GM18499 (cell line): Measurements from ENCODE around the gene HOXD8.

Experiments used
- ATAC-seq: cut with Tn5 transposase; IDR thresholded peaks from one replicate; pipeline ENCODE4 v1.9.1; 2021; ENCODE audit warnings: moderate number of reproducible peaks; ENCODE audit not compliant: insufficient read depth, unreplicated experiment

Gene HOXD8

DNA sequence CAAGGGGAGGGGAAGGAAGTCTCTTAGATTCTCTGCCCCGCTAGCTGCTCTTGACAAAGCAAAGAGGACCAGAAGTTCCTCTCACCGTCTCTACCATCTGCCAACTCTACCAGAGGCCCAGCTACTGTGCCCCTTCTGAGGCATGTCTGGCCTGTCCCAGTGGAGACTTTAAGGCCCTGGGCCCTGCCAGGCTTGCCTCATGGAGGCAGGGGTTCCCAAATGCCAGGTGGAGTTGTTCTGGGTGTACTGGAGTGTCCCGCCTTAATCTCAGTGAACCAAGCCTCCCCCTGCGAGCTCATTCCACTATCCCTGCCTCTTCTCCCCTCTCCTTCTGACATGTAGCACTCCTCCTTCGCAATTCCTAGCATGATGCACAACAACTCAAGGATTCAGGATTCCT lies 27.7 kb upstream of the HOXD8 start:
- no peak for ATAC-seq

DNA sequence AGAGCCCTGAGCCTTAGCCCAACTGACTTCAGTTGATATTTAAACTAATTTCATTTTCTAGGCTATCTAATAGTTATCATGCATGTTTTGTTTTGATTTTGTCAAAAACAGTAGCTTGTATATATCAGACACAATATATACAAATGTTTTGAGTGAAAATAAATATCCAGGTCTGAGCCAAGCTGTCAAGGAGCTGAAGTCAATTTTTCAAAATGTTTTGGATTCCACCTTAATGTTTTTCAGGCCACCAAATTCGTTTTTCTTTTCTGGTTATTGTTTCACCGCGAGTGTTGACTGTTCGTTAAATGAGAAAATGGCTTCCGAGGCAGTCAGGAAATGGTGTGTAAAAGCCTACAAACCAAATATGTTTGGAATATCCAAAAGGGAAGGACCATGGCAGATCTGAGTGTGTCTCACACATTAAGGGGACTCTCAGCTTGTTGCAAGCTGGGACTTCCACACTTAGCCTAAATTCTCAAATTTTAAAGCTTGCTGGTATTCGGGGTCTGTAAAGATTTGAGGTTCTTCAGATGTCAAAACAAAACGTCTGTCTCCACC lies 27.1 kb upstream of the HOXD8 start:
- ATAC-seq: no peak

- no peak for ATAC-seq
Observed at GRCh38 chr2:176103194-176103593, 26.3 kb upstream of the HOXD8 start.

DNA sequence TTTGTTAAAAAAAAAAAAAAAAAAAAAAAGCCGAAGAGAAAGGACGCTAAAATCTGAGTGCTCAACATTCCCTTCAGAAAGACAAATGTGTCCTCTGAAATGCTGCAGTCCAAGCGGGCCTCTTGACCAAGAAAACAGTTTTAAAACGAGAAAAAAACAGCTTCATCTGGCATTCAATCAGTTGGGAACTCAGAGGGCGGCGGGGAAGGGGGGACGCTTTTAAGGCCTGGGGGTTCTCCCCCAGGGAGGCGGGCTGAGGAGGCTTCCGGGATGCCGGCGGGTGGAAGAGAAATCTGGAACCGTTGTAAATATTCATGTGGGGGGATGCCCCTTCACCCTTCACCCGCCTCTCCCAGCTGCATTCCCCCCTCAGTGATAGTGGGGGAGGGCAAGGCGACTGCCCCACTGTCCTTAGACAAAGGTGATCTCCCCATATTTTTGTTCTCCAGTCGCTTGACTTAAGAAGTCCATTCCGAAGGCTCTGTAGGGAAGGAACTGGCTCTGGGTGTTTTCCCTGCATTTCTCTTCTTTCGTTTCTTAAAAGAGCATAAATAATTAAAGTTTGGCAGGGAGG lies 25.7 kb upstream of the HOXD8 start:
- no peak for ATAC-seq

- ATAC-seq: no peak
Observed at GRCh38 chr2:176104316-176105077, 25.0 kb upstream of the HOXD8 start.

- ATAC-seq: no peak
Observed at GRCh38 chr2:176105078-176105729, 24.3 kb upstream of the HOXD8 start.

- no peak for ATAC-seq
Observed at GRCh38 chr2:176105730-176106580, 23.6 kb upstream of the HOXD8 start.

- no peak for ATAC-seq
Observed at GRCh38 chr2:176106581-176107539, 22.6 kb upstream of the HOXD8 start, which contains the start of gene HOXD11. TSS of gene HOXD11 (plus strand) at chr2:176107280. CDS start at chr2:176107356, 76 bp downstream.

GRCh38 chr2:176107731-176108181 lies 21.7 kb upstream of the HOXD8 start:
- no peak for ATAC-seq

DNA sequence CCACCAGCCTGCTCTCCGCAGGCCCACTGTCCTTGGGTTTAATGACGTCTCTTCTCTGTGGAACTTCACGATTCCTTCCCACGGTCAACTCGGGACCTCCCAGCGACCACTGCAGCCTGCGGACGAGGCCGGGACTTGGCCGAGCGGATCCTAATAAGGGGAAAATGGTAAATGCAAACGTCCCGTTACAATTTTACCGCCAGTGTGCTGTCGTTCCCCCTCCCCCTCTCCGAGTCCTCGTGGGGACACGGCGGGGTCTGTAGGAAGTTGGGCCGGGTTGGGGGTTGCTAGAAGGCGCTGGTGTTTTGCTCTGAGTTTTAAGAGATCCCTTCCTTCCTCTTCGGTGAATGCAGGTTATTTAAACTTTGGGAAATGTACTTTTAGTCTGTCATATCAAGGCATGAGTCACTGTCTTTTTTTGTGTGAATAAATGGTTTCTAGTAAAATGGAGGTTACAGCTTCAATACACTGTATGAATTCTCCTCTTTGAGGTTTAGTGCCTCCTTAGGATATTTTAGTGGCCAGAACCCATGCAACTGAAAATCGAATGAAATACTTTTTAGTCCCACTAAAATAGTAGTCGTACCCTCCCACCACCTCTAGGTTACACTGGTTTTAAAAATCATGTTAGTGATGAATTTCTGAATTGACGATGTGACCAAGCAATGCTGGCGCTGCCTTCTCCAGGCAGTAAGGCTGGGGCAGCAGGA lies 20.2 kb upstream of the HOXD8 start:
- no peak for ATAC-seq

- ATAC-seq: no peak
Observed at GRCh38 chr2:176109946-176110345, 19.6 kb upstream of the HOXD8 start.

- ATAC-seq: no peak
Observed at GRCh38 chr2:176110415-176111308, 18.8 kb upstream of the HOXD8 start.

- no peak for ATAC-seq
Observed at GRCh38 chr2:176111309-176111663, 18.2 kb upstream of the HOXD8 start.

DNA sequence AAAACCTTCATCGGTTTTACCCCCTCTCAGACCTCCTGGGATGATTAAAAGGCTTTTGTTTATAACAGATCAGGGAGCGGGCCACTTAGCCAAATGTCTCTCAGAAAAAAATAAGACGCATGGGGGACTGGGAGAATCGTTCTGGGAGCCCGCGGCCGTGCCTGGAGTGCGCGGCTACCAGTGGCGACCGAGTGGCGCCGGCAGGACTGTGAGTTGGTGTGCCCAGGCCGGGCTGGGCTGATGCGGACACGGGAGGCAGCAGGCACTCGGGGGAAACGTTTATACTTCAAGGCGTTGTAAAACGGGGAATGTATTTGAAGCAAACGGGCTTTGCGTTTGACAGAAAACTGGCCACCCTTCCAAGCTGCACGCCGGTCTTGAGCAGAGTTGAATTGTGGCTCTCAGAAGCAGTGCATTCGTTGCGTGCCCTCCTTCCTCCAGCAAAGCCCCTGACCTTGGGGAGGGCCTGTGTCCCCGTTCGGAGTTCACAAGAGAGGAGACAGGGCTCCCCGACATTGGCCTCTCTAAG lies 17.6 kb upstream of the HOXD8 start:
- ATAC-seq: no peak

DNA sequence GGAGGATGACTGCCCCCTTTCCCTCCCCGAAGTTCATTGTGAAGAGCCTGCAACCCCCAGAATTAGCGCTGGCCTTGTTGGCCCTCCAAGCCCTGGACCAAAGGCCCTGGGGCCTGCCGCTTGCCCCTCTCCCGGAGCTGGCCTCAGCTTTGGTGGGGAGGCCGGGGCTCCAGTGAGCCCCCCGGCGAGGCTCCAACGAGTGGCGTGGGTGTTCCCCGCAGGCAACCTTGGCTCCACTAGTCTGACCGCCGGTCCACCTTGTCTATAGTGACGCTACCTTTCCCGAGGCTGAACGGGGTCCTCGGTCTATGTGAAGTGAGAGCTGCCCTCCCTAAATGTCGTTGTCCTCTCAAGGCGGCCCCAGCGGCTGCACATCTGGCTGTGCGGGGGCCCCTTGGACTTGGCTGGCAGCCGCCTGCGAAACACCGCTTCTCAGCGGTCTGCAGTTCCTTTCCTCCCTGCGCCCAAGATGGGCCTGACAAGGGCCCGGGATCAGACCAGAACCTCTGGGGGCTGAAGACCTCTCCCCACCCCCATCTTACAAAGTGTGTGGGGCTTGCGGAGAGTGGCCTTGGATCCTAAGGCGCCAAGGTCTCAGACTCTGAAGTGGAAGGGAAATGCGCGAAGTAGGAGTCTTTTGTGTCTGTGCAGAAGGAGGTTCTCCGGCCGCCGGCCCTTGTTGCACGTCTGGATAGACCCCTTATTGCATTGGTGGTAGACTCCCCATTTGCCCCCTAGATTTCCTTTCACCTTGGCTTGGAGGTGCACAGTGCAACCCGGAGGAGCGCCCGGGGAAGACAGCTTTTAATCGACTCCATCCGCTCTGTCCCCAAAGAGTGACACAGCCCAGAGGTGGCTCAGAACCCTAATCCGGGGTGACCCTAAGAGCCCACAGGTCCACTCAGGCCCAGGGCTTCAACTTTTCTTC lies 16.9 kb upstream of the HOXD8 start:
- no peak for ATAC-seq
